GM19372 (cell line): ENCODE results near the gene SMIM3.
"Not testable (repeated sequence)": the region's sequence is repeated elsewhere in the genome, so short reads cannot be mapped to it uniquely, and the experiment has no call there.

Experiments used
- ATAC-seq: cut with Tn5 transposase; IDR thresholded peaks from one replicate; pipeline ENCODE4 v1.9.1; 2021; ENCODE audit warnings: mild to moderate bottlenecking, low read depth, moderate library complexity; ENCODE audit not compliant: unreplicated experiment

SMIM3 gene

GRCh38 chr5:150789943-150790611 lies 11.5 kb downstream of the SMIM3 start:
- peak; percentile 96 for ATAC-seq

DNA sequence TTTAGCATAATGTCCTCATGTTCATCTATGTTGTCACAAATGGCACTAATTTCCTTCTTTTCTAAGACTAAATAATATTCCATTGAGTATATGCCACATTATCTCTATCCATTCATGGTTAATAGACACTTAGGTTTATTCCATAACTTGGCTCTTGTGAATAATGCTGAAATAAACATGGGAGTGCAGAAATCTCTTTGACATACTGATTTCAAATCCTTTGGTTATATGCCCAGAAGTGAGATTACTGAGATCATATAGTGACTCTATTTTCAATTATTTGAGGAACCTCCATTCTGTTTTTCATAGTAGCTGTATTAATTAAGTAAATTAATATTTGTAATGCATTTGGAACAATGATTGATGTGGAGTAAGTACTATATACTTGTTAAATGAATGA lies 13.0 kb downstream of the SMIM3 start:
- no peak for ATAC-seq

GRCh38 chr5:150793423-150793888 lies 14.9 kb downstream of the SMIM3 start:
- not testable (repeated sequence) for ATAC-seq

GRCh38 chr5:150794927-150795326 lies 16.4 kb downstream of the SMIM3 start:
- ATAC-seq, result no peak

GRCh38 chr5:150797384-150797783 lies 18.8 kb downstream of the SMIM3 start:
- ATAC-seq, result no peak

- no peak for ATAC-seq
These were observed 22.8 kb downstream of the SMIM3 start for GRCh38 chr5:150801117-150801927.

DNA sequence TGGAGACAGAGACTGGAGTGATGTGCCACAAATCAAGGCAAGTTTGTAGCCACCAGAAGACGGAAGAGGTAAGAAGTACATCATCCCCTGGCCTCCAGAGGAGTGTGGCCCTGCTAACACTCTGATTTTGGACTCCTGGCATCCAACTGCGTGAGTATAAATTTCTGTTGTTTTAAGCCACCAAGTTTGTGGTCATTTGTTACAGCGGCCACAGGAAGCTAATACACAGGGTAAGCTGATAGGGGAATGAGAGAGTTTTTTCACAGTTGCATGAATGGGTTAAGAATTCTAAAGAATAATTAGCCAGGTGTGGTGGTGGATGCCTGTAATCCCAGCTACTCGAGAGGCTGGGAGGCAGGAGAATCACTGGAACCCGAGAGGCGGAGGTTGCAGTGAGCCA lies 25.8 kb downstream of the SMIM3 start:
- no peak for ATAC-seq

DNA sequence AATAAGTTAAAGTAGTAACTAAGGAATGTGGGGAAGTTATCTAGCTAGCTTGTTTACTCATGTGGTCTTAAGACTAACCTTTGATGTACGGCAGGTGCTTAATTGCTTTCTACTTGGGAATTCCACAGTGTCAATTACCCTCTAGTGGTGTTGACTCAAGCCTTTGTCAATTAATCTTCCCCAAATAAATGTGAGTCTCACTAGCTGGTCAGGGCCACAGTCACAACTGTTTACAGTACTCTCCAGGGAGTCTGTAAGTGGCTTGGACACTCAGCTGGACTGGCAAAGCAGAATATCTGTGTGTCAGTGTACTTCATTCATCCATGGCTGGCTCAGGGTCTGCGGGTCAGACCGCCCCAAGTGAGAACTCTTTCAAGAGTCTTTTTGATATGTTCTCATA lies 30.8 kb downstream of the SMIM3 start:
- no peak for ATAC-seq

DNA sequence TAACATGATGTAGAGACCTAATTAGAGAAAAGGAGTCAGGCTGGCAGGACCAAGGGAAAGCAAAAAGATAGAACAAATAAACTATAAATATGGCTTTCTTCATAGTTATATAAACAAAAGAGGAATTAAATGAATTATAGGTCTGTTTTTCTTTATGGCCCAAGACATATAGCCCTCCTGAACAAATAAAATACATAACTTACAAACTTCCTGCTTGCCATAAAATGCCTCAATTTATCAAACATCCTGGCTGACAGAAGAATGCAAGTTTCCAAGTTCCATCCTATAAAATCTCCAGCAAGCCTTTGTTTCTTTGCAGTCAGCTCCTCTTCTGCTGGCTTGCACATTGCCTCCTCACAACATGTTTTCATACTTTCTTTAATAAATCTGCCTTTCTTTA lies 36.5 kb downstream of the SMIM3 start:
- no peak for ATAC-seq

- no peak for ATAC-seq
These were observed 38.4 kb downstream of the SMIM3 start for GRCh38 chr5:150816946-150817345.

- no peak for ATAC-seq
These were observed 51.2 kb downstream of the SMIM3 start for GRCh38 chr5:150829744-150830143.

DNA sequence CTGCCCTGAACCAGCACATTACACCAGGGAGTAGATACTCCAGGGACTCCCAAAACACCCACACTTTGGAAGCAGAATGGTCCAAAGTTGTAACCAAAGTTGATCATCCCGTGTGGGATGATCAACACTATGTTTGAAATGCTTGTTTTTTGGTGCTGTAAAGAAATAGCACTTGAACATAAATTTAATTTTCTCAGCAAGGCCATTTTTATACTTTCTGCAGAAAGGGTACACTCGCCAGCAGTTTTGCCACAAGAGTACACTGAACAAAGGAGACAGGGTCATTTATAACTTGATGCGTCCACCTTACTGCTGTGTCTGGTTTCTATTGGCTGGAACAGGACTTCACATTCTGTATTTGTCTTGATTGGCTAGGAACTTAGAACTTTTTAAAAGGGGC lies 53.3 kb downstream of the SMIM3 start:
- ATAC-seq, result not testable (repeated sequence)

GRCh38 chr5:150836064-150836463 lies 57.5 kb downstream of the SMIM3 start:
- ATAC-seq, result no peak

DNA sequence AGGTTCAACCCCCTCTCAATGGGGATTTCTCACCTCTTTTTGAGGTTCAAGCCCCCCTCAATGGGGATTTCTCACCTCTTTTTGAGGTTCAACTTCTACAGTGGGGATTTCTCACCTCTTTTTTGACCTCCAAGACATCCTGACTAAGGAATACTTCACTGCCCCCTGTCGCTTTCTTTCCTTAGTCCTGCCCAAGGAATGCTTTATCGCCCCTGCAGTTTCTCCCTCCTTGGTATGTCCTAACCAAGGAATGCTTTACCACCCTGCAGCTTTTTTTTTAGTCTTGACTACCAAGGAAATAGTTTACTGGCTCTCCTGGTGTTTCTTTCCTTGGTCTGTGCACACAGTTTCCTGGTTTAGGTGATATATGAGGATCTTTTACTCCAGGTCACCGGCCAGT lies 58.1 kb downstream of the SMIM3 start:
- ATAC-seq, result no peak

DNA sequence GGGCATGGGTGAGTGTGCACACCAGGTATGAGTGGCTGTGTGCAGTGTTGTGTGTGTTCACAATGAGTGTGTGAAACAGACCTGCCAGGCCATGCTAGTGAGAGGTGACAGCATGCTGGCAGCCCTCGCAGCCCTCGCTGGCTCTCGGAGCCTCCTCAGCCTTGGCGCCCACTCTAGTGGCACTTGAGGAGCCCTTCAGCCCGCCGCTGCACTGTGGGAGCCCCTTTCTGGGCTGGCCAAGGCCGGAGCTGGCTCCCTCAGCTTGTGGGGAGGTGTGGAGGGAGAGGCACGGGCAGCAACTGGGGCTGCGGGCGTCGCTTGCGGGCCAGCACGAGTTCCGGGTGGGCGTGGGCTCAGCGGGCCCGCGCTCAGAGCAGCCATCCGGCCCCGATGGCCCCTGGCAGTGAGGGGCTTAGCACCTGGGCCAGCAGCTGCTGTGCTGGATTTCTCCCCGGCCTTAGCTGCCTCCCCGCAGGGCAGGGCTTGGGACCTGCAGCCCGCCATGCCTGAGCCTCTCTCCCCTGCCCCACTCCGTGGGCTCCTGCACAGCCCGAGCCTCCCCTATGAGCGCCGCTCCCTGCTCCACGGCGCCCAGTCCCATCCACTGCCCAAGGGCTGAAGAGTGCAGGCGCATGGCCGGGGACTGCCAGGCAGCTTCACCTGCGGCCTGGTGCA lies 66.8 kb downstream of the SMIM3 start:
- not testable (repeated sequence) for ATAC-seq

DNA sequence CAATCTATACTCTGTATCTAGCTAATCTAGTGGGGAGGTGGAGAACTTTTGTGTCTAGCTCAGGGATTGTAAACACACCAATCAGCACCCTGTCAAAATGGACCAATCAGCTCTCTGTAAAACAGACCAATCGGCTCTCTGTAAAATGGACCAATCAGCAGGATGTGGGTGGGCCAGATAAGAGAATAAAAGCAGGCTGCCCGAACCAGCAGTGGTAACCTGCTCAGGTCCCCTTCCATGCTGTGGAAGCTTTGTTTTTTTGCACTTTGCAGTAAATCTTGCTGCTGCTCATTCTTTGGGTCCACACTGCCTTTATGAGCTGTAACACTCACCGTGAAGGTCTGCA lies 67.7 kb downstream of the SMIM3 start, which contains the start of gene IRGM:
Gene IRGM (plus strand): TSS at position 214 of the 346 bp plus-strand sequence. CDS start 1,603 bp downstream, outside the sequence.
- ATAC-seq, result not testable (repeated sequence)
